Stimulated activated CD4-positive, alpha-beta T cell treated with anti-CD3 and anti-CD28 coated beads, Interleukin-15, amount 100 ng/mL, for 1 hour (primary cell): ENCODE measurements around the gene SUGP1.

Source experiments
- DNase-seq, 2 donors: peaks; one replicate each; pipeline ENCODE4 v3.0.0-alpha.2; 2020; ENCODE audit warnings: low read depth in 1 of 2, low spot score in 1 of 2

The SUGP1 gene

DNA sequence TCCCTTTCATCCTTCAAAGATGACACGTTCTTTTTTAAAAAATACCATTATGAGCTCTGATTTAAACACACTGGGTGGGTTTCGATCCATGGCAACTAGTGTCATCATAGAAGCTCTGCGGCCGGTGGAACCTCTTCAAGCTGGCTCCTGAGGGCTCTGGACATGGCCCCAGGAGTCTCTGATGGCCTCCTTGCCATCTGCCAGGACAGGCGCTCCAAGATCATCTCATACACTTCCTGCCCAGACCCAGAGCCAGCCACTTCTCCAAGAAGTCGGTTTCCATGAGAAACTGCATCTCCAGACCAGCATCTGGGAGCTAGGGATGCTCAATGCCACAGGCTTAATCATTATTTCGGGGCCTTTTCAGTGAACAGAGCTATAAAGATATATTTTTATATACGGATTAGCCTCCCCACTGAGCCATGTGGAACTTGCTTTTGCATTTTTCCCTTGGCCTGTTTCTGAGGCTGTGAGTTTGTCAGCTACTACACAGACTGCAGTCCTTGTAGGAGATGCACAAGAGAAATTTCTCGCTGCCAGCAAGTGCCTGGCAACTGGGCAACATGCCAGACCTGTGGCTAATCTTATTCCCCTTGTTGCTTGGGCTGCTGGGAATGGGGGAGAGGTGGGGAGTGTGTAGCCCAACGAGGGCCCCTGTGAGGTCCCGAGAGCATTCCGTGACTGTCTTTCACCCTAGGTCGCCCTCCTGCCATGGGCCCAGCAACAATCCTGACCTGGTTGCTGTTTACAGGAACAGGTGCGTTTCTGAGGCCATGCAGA lies 15.9 kb downstream of the SUGP1 start:
- no peak for DNase-seq

DNA sequence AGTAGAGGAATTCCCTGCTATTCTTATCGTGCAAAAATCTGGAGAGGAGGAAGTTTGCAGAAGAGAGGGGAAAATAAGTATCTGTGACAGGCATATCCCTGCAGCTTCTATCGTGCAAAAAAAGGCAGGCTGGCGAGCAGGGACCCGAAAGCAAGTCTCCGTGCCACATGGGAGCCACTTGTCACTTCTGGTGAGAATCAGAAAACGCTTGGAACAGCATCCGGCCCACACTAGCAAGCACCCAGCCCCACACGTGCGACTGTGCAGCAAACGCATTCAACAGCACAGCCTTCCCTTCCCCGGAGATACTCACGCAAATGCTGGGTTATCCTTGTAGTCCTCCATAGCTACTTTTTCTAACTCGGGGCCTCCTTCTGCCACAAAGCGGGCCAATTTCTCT lies 16.9 kb downstream of the SUGP1 start:
- DNase-seq: no peak

DNA sequence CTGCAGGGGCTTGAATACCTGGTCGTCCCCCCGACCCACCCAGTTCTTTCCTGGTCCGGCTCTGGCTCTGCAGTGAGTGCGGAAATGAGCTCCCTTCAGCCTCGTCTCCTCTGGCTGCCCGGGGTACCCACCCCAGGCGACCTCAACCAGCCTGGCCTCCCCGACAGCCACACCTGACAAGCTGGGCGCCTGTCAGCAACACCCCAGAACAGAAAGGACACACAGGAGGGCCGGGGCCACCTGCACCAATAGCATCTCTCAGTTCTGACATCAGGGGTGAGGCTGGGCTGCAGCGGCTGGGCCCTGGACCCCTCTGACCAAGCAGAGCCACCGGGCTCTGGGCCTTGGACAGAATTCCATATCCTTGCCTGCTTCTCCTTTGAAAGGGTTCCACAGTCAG lies 19.7 kb downstream of the SUGP1 start:
- no peak for DNase-seq

DNA sequence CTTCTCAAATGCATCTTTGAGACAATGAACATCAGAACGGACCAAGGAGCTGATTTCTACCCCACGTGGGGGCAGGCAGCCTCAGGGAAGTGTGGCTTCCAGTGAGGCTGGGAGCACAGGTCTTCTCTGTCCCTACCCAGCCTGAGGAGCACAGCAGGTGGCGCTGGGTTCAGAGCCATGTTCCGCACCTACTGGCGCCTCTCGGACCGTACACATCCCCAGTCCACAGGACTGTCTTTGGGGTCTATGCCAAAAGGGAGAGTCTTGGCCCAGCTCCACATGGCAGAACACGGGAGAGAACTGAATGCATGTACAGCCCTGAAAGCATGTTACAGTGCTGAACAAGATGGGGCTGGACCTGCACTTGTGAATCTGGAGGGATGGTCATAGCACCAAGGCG lies 22.6 kb downstream of the SUGP1 start:
- DNase-seq: no peak

DNA sequence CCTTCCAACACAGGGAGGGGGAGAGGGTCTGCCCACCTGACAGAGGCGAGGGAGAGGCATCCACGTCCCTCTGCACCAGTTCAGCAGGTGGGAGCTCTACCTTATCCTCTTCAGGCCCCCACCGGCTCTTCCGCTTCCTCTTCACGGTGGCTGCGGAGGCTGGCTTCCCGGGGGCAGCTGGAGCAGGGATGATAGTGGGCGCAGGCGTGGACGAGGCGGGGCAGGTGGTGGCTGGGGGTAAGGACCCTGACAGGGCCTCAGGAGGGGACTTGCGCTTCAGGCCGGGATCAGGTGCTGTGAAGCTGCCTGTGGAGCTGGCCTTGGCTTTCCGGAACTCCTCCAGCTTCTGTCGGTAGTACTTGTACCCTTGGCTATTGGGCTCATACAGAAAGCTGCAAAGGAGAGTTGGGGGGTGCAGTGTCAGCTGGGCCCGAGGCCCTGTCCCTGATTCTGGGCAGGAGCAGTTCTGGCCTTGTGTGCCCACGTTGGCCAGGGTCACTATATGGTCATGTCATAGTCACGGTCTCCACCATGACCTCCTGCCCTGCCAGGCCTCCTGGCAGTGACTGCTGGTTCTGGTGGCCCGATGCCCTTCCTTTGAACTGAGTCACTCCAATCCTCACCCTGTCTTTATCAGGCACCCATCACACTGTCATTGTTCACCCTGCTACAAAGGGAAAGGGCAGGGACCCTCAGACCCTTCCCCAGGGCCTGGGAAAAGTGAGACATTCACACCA lies 23.2 kb downstream of the SUGP1 start:
- DNase-seq: no peak

DNA sequence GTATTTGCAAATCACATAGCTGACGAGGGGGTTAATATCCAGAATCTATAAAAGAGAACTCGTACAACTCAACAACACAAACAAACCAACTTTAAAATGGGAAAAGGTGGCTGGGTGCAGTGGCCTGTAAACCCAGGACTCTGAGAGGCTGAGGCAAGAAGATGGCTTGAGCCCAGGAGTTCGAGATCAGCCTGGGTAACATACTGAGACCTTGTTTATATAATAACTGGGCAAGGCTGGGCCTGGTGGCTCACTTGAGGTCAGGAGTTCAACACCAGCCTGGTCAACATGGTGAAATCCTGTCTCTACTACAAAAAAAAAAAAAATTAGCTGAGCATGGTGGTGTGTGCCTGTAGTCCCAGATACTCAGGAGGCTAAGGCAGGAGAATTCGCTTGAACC lies 25.4 kb downstream of the SUGP1 start:
- no peak for DNase-seq

DNA sequence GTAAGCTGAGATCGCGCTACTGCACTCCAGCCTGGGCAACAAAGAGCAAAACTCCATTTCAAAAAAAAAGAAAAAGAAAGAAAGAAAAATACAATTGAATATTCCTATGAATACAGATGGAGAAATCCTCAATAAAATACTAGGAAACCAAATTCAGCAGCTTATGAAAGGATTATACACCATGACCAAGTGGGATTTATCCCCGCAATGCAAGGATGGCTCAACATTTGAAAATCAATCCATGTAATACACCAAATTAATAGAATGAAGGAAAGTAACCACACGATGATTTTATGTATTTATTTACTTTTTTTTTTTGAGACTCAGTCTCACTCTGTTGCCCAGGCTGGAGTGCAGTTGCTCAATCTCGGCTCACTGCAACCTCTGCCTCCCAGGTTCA lies 27.7 kb downstream of the SUGP1 start:
- no peak for DNase-seq

DNA sequence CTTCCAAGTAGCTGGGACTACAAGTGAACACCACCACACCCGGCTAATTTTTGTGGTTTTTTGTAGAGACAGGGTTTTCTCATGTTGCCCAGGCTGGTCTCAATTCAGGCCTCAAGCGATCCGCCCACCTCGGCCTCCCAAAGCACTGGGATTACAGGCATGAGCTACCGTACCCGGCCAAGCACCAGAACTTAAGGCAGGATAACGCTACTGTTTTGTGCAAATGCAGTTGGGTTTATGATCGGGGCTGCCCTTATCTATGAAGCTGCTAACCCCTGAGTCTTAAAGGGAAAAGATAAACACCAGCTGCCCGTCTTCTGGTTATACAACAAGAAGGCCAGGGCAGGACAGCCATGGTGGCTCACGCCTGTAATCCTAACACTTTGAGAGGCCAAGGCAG lies 34.6 kb downstream of the SUGP1 start:
- no peak for DNase-seq

DNA sequence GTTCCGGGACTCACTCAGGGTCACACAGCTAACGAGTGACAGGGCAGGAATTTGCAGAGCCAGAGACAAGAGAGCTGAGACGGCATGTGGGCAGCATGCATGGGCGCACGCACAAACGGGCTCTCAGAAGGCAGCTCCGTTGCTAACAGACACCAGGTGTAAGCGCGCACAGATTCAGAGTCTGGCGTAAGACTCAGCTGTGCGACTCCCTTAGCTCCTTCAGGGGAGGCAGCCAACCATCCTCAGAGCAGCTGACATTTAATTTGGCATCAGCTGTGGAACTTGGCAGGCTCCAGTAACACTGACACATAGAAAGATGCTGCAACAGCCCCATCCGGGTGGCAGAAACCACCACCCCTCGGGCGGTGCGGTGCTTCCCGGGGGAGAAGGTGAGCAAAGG lies 39.7 kb downstream of the SUGP1 start:
- no peak for DNase-seq

DNA sequence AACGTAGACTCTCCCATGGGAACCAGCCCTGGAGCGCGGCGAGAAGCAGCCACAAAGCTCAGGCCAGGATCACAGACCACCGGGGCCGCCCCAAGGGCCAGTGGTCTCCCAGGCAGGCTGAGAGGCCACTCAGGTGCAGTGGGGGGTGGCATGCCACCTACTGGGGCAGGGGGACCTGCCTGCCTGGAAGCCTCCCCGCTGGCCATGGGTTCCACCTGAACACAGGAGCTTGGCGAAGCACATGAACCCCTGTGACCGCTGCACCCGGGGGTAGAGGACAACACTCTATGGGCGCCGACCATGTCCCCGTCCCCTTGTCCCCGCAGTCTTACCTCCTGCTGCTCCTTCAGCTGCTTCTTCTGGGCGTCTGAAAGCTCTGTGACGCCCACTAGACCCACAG lies 40.5 kb downstream of the SUGP1 start:
- no peak for DNase-seq

DNA sequence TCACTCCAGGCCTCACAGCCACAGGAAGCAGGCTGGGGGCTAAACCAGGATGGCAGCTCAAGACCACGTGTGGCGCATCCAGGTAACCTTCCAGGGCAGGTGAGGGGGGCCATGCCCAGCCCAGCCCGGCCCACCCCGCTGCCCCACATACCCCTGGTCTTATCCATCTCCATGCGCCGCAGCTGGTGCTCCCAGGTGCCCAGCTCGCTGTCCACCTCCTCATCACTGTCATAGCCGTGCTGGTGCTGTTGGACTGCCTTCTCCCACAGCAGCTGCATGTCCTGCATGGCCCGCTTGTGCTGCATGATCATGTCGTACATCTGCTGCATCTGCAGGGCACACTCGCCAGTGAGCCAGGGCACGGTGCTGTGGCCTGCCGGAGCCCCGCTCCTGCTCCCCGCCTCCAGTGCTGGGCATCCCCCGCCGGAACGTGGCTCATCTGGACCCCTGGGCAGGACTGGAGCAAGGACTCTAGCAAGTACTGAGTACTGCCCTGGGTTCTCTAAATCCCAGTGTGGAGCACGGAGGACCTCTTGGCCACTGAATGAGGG lies 41.2 kb downstream of the SUGP1 start:
- DNase-seq: no peak

DNA sequence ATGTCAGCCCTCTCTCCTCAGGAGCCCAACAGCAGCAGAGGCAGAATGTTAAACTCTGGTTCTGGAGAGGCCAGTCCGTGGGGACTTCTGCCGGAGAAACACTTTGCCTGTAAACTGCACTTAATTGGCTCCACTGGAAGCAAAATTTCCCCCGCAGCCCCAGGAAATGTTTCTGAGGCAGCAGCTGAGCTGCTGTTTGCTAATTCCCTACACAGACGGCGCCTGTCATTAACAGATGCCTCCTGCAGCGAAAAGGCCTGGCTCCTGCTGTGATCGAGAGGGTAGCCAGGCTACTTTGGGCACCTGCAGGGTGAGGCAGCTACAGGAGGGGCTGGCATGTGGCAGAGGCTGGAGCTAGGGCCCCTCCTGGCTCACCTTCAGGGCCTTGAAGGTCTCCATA lies 42.0 kb downstream of the SUGP1 start:
- DNase-seq: no peak

DNA sequence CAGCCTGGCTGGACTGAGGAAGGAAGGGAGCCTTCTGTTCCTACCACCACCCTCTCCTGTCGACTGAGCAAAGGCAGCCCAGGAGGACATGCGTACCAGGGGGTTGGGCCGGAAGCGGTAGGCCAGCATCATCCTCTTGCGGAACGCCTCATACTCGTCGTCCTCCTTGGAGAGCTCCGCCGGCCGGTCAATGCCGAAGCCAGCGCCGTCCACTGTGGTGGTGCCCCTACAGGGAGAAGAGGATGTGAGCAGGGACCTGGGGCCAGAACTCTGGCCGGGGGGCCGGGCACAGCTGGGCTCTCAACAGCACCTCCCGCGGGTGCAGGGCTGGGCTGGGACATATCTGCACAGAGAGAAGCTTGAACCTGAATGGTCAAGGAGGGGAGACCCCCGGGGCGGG lies 43.5 kb downstream of the SUGP1 start:
- DNase-seq: no peak

DNA sequence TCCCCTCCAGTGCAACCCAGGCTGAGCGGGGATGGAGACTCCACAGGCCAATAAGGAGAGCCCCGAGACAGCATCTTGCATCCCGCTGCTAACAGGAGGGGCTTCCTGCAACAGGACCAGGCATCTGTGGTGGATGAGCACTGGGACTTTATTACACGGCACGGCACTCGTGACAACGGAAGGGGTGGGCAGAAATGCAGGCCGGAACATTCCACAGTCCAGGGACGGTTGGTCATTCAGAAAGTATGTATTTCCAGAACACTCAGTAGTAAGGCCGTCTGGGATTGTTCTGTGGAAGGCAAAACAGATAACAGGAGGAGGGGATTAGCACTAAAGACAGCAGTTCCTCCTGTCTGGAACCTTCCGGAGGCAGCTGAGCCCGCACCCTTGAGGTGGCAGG lies 43.9 kb downstream of the SUGP1 start:
- no peak for DNase-seq

DNA sequence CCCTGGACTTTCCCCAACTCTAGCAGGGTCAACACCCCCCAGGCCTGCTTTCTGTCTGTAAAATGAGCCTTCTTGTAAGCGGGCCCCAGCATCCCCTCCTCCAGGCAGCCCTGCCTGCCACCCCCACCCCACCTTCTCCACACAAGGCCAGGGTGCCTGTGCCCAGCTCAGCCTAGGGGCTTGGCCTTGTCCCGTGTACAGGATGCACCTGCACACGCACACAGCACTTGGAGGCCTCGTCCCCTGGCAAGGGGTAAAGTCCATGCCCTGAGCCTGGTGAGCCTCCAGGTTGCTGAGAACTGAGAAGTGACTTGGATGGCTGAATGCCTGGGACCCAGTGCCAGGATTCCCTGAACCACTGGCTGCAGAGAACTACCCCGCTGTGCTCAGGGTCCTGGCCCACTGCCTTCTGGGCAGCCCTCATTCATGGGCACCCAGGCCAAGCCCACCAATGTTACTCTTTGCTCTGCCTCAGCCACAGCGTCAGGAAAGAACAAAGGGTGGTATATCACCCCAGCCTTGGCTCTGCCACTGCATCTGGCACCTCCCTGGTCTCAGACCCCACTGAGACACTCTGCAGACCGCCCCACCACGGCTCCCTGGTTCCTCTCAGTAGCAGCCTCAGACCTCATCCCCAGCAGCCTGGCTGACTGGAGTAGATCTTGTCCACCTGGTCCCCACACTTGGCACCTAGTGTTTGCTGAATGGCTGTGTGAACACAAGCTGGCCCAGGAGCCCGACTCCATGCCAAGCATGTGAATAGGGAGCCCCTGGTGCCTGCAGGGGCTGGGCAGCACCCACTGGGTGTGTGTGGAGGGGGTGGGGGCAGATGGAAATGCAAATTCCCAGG lies 45.4 kb downstream of the SUGP1 start:
- DNase-seq: no peak

DNA sequence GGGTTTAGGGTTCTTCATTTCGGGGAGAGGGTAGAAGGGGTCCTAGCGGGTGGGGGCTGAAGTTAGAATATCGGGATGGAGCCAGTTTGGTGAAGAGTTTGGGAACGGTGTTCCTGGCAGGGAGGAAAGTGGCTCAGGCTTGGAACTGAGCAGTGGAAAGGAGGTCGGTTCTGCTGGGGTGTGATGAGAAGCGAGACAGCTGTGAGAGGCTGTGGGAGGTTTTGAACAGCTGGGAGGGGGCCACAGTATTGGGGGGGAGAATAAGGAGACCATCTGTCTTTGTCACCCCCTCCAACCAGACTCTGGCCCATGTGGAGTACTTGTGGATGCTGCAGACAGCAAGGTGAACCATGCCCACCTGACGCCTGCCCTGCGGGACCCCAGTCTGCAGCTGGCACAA lies 46.2 kb downstream of the SUGP1 start:
- no peak for DNase-seq

DNA sequence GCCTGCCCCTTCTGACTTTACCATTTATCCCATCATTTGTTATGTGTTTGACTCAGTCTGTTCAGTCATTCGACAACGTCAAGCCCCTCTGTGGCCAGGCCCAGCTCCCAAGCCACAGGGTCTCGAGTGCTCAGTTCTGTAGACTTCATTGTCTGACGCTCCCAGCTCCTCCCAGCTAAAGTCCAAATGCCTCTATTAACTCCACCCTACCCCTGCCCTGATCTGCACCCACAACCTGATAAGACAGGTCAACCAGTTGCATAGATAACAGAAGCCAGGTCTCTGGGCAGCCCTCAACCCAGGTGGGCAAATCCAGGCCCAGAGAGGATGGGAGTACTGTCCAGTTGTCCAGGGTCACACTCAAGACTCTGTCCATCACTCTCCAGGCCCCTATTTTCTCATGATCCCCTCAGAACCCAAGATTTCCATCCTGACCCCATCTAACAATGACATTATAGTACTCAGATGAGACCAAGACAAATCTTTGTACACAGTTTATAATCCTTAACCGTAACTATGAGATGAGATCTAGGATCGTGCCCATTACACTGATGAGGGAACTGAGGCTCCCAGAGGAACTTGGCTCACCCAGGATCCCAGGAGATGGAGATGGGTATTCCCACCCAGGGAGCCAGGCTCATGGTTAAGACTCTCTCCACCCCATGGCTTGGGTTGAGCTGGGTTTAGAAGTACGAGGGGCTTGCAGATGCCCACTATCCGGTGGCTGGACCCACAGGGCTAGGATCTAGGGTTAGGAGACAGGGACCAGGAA lies 48.3 kb downstream of the SUGP1 start:
- no peak for DNase-seq

DNA sequence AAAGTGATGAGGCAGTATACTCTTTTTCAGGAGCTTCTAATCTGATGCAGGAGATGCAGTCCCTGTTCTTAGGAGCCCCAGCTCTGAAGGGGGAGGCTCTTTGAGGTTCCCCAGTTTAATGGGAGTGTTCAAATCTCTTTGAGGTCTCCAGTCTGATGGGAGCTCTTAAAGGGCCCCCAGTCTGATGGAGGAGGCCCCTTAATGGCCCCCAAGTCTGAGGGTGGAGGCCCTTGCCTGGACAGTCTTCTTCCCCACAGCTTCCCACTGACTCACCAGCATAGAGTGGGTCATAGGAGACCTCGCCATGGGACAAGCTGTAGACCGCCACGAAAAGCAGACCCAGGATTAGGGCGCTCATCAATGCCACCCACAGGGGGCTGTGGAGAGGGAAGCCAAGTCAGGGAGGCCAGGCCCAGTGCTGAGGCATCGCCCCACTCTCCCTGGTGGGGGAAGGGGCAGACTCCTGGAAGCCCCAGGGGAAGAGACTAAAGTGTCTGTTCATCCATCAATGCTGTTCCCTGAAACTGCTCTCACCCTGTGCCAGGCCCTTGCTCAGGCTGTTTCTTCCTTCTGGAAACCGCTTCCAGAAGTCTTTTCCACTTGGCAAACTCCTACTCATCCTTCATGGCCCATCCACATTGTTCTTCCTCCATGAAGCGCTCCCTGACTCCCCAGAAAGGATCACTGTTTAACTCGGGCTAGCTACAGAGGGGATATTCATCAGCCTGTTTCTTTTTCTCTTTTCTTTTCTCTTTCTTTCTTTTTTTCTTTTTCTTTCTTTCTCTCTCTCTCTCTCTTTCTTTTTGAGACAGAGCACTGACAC lies 49.3 kb downstream of the SUGP1 start:
- DNase-seq: no peak

DNA sequence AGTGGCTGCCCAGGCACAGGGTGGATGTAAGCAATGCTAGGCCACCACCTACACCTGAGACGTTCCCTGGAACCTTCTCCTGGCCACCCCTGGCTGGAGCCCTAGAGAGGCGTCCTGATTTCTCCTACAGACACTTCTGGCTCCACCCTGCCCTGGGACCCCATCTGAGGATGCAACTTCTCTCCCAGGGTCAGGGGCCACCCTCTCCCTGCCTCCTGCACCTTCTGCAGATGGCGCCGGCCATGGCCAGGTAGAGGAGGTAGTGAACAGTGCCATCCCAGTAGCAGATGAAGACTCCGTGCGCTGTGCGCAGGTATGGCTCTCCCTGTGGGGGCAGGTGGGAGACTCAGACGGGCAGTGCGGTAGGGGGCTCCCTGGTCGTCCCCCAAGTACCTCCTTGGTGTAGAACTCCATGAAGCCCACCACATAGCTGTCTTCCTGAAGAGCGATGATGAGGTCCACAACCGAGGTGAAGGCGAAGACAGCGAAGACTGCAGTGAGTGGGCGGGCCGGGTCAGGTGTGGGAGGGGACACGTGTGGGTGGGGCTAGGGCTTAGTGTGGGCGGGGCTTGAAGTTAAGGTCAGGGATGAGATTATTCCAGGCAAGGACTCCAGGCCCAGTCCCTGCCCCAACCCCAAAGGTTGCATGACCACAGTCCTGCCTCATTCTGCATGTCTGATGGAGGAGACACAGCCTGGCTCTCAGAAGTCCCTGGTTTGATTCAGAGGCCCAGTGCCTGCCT lies 50.2 kb downstream of the SUGP1 start:
- no peak for DNase-seq
